Transverse colon (tissue), 4 donors: ENCODE results near the gene ST8SIA1.

ENCODE experiments used
- EP300 ChIP-seq: sonication (generic); formaldehyde crosslinking; IDR thresholded peaks from one replicate; pipeline ENCODE4 v1.6.1; 2017; ENCODE audit warnings: antibody characterized with exemption, low read depth
- POLR2A ChIP-seq: fragments of 450-650 bp; IDR thresholded peaks from one replicate; pipeline ENCODE4 v1.6.1; 2016; ENCODE audit warnings: antibody characterized with exemption, mild to moderate bottlenecking, moderate library complexity
- POLR2AphosphoS5 ChIP-seq, 3 donors: sonication (generic); formaldehyde crosslinking; IDR thresholded peaks; one replicate each; pipeline ENCODE4 v1.6.1; 2016; ENCODE audit warnings: antibody characterized with exemption in 3 of 3
- TF ChIP-seq, protein P1 (sequence below), 5 experiments: fragments of 200-600 bp in 3 of 5; fragments of 450-650 bp in 2 of 5; sonication (generic) in 3 of 5; IDR thresholded peaks; 1 replicate in 2 of 5; 2 replicates in 3 of 5; pipeline ENCODE4 v1.5.1; 2016 to 2017; ENCODE audit warnings: antibody characterized with exemption in 5 of 5, inconsistent platforms in 3 of 5, mild to moderate bottlenecking in 2 of 5, moderate library complexity in 1 of 5

DNA sequence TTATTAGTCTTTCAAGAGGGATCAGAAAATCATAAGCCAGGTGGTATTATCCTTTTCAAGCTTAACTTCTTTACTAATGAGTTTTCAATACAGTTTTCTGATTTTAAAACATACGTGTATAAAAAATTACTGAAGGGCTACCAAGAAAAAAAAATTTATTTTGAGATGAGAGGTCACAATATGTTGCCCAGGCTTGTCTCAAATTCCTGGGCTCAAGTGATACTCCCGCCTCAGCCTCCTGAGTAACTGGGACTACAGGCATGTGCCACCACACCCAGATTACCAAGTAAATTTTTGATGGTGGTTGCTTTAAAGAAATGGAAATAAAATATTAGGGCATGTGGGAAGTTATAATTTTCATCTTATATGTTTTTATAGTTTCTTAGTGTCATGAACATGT lies 26.7 kb downstream of the ST8SIA1 start:
- TF ChIP-seq, protein P1, sequence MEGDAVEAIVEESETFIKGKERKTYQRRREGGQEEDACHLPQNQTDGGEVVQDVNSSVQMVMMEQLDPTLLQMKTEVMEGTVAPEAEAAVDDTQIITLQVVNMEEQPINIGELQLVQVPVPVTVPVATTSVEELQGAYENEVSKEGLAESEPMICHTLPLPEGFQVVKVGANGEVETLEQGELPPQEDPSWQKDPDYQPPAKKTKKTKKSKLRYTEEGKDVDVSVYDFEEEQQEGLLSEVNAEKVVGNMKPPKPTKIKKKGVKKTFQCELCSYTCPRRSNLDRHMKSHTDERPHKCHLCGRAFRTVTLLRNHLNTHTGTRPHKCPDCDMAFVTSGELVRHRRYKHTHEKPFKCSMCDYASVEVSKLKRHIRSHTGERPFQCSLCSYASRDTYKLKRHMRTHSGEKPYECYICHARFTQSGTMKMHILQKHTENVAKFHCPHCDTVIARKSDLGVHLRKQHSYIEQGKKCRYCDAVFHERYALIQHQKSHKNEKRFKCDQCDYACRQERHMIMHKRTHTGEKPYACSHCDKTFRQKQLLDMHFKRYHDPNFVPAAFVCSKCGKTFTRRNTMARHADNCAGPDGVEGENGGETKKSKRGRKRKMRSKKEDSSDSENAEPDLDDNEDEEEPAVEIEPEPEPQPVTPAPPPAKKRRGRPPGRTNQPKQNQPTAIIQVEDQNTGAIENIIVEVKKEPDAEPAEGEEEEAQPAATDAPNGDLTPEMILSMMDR (IDR thresholded peaks at IDR 0.05), result no peak
- TF ChIP-seq POLR2AphosphoS5 (IDR thresholded peaks at IDR 0.05) (no peak), POLR2A (no peak), EP300 (no peak)
